Germinal center (tissue), 1 donor: ENCODE measurements around the gene PRCD.
A peak's percentile ranks its signal among the peaks of the same experiment; 100 is the strongest.
"Not testable (repeated sequence)": the region's sequence is repeated elsewhere in the genome, so short reads cannot be mapped to it uniquely, and the experiment has no call there.

Experiments
- DNase-seq: peaks from one replicate; pipeline ENCODE4 v3.0.0; 2012; ENCODE audit warnings: mixed read lengths, low spot score

PRCD gene

DNA sequence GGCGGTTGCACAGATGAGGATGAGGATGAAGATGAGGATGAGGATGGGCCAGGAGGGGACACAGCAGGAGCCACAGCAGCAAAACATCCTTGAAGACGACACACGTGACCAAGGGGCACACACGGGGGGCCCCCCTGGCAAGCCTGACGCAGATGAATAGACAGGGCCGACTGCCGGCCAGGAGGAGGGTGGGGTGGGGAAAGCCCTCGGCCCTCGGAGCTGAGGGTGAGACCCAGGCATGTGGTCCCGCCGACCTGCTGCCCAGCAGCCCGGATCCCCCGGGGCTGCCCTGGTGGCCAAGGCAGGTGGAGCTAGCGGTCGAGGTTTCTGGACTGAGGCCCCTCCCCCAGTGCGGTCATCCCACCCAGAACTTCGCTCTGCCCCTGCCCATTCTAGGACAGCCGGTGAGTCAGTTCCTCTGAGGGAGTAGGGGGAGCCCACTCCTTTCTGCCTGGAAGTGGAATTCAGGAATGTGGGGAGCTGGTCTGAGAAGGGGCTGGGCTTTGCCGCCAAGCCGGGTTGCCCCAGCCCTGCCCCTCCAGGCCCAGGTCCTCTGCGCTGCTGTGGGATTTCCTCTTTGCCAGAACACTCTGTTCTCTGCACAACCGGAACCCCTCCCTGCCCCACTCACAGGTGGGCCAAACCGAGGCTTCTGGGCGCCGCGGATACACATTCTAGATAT lies 12.3 kb upstream of the PRCD start:
- DNase-seq = peak; percentile 77

DNA sequence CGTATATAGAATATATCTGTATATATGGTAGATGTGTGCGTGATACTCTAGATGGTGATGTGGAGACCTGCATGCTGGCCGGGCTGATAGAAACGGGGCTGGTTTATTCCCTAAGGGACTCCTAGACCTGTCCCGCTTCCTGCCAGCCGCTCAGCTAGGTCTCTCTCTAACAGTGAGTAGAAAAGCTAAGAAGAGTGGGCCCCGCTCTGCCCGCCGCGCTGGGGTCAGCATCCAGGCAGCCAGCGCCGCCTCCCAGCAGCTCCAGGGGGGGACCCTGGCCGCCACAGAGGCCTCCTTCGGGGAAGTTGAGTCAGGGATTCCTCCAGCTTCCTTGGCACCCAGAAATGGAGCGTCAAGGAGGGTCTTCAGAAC lies 11.7 kb upstream of the PRCD start:
- DNase-seq = peak; percentile 70

DNA sequence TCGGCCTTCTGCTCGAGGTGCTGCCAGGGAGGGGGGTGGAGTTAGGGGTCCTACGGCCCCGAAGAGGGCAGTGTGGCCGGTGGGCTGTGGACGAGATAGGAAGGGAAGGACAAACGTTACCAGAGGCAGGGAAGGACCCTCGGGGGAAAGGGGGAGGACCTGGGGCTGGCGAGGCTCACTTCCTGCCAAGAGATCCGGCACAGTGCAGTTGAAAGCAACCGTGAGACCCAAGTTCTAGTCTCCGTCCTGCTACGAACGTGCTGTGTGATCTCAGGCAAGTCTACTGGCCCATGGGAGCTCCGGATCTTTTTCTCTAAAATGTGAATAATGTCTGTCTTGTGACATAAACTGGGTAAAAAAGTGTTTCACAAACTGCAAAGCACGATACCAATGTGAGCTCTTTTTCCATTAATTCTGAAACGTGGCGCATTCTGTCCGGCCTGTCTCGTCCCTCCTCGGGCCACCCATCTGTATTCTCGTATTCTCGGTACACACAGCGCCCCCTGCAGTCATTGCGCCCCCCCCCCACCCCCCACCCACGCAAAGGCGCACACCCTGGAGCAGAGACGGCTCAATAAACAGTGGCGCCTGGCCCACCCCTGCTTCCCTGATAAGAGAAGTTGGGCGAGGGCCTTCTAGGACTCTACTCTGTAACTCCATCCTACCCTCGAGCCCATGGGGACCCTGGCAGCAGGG lies 11.2 kb upstream of the PRCD start:
- DNase-seq = no peak

- DNase-seq = no peak
Measured at GRCh38 chr17:76529224-76530094, 10.4 kb upstream of the PRCD start.

GRCh38 chr17:76530095-76530723 lies 9.6 kb upstream of the PRCD start:
- no peak for DNase-seq

GRCh38 chr17:76530811-76531485 lies 8.9 kb upstream of the PRCD start:
- no peak for DNase-seq

DNA sequence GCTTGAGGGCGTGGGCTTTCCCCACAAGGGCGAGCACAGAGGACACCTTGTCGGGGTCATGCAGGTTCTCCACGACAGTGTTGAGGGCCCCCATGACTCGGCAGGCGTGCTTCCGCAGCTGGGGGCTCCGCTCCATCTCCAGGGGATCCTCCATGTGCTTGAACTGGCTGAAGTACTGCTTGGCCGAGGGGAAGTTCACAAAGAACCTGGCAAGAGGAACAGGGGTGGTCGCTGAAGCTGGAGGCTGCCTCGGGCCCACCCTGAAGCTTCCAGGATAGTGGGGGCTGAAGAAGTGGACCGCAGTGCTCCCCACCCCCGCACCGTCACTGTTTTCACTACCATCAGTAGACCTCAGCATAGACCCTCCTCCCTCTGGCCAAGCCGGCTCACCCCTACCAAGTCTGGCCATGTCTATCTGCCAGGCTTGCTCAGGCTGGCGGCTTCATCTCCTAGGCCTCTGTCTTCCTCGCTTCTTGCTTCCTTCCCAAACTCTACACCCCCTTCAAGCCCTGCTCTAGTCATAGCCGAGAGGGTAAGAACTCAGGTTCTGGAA lies 8.3 kb upstream of the PRCD start:
- no peak for DNase-seq

DNA sequence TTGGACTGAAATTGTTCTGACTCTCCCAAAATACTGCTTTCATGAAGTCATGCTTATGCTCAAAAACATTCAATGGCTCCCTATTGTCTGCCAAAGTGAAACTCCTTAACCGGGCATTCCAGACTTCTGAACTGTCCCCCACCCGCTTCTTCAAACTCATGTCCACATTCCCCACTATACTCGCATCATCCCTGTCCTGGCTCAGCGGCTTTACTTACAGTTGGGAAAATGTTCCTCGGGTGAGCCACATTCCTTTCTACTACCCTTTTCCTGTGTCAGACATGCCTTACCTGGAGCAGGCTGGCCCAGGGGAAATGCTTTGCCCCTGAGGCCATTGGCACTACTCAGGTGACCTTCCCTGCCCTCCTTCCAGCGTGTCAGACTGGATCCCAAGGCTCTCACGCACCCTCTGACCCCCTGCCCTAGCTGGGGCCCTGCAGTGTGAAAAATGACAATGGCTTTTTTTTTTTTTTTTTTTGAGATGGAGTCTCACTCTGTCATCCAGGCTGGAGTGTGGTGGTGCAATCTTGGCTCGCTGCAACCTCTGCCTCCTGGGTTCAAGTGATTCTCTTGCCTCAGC lies 7.7 kb upstream of the PRCD start:
- no peak for DNase-seq

DNA sequence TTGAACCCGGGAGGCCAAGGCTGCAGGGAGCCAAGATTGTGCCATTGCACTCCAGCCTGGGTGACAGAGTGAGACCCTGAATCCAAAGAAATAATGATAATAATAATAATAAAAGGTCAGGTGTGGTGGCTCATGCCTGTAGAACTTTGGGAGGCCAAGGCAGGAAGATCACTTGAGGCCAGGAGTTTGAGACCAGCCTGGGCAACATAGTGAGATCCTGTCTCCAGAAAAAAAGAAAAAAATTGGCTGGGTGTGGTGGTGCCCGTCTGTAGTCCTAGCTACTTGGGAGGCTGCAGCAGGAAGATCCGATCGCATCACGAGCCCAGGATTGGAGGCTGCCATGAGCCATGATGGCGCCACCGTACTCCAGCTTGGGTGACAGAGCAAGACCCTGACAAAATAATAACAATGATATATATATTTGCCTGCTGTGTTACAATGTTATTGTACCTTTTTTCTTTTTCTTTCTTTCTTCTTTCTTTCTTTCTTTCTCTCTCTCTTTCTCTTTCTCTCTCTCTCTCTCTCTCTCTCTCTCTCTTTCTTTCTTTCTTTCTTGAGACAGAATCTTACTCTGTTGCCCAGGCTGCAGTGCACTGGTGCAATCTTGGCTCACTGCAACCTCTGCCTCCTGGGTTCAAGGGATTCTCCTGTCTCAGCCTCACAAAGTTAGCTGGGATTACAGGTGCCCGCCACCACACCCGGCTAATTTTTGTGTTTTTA lies 6.0 kb upstream of the PRCD start:
- DNase-seq = not testable (repeated sequence)

GRCh38 chr17:76534831-76535732 lies 4.8 kb upstream of the PRCD start:
- no peak for DNase-seq

DNA sequence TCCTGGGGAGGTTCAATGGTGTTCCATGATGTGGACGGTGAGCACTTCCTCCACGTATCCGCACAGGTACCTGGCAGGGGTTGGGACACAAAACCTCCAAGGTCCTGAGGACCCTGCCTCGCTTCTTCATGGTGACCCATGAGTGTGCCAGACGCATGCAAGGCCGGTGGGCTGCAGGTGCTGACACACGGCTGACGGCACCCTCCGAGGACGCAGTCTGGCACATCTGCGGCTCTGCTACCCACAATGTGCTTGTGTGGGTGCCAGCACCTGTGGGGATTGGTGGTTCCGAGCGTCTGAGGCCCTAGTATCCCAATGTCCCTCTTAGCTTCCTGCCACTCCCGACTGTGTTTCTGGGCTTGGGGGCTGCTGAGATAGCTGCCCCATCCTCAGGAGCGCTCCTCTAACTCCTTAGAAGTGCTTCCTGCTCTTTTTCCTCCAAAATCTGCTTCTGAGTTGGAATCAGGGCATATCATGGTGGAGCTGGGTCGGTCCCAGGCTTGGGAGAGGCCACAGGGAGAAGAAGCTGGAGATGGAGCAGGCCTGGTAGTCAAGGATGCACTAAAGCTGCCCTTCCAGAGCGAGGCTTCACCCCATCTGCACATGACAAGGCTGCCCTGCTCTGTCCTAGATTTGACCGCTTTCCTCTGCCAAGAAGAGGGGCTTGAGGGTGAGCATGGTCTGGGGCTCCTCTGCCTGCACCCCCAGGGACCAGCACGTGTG lies 3.9 kb upstream of the PRCD start:
- DNase-seq = no peak

DNA sequence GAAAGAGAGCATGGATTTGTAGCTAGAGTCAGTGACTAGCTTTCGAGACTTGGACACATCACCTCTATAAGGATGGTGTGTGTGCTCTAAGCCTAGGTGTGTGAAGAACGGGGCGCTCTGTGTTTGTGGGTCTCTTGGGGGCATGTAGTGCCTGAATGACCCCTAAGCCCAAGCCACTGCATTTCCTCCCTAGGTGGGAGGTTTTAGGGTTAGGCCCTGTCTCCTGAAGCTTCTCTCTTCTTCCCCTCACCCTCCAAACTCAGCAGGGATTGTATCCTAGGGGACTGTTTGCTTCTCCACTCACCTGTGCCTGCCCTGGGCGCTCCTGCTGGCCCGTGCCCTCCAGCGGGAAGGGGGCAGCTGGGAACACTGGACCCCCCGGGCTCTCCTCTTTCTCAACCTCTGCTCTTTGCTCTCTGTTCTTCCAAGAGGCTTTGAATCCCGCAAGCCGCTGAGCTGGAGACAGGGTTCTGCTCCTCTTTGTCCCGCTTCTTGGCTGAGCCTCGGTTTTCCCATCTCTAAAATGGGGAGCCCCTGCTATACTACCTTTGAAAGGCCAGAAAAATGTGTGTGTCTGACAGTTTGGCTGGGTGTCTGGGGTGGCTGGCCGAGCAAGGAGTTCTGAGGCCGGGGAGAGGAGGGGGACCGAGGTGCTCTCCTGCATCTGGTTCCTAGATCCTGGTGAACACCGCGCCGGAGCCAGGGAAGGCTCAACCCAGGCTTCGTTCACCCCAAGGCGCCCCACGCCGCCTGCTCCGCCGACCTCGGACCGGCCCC lies 3.1 kb upstream of the PRCD start:
- no peak for DNase-seq

GRCh38 chr17:76537288-76537577 lies 2.6 kb upstream of the PRCD start:
- no peak for DNase-seq

- no peak for DNase-seq
Measured at GRCh38 chr17:76537578-76538280, 2.1 kb upstream of the PRCD start, which contains the start of gene CYGB. TSS of gene CYGB (minus strand) at chr17:76537709. CDS start at chr17:76537542, 167 bp downstream.

DNA sequence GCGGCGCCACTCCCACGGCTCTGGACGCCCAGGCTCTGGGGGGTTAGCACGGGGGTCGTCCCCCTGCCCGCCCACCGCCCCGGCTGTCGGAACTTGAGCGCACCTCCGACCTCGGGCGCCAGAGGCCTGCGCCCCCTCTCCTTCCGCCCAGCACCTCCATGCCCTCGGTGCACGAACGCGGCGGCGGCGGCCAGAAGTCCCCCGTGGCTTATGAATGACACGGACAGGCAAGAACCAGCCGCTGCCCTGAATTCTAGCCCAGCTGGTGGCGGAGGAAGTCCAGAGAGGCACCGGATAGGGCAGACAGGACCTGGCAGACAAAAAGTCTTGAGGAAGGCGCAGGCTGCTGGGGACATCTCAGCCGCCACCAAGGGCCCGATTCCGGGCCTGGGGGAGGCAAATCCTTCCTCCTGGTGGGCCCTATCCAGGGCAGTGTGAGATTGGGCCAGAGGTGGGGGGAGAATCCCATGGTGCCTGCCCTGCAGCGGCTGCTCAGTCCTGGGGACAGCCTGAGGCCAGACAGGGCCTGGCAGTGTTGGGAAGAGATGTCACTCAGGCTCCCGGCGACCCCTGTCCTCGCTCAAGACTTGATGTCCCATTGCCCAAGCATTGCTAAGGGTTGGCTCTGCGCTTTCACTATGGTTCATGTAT lies 1.4 kb upstream of the PRCD start:
- DNase-seq = no peak

GRCh38 chr17:76538941-76539570 lies 788 bp upstream of the PRCD start:
- no peak for DNase-seq
